Measurements from ENCODE around the gene PTEN.
"Not testable (repeated sequence)": the region's sequence is repeated elsewhere in the genome, so short reads cannot be mapped to it uniquely, and the experiment has no call there.

The PTEN gene

GRCh38 chr10:87881373-87882059 is 18.1 kb downstream of the PTEN start:
- H3K9me3 ChIP-seq (ENCODE audit: control insufficient read depth, insufficient read depth, low read depth, low read length); H3K4me3 ChIP-seq (ENCODE audit: low read depth, low read length); H3K4me1 ChIP-seq (ENCODE audit: control insufficient read depth, insufficient read depth, low read length); H3K36me3 ChIP-seq (ENCODE audit: control insufficient read depth in 2 of 2, insufficient read depth in 1 of 2, low read length in 2 of 2); H3K27ac ChIP-seq (ENCODE audit: extremely low read depth, low read depth, low read length); POLR2A ChIA-PET: not testable (repeated sequence)
- CTCF ChIA-PET = interaction anchor here (0.6 kb wide), 1 partner anchor 31 kb away, joined by 3 read pairs; no protein-coding TSS in a partner anchor
- TF ChIP-seq SCRT2 (tag by site-specific recombination; IDR thresholded peaks at IDR 0.05) = peak; percentile 69
- peak; percentile 92 for TF ChIP-seq ZNF184 (tag by site-specific recombination; IDR thresholded peaks at IDR 0.05)
- peak; percentile 88; the same call in 1 of the 2 replicates for TF ChIP-seq ZNF280D (tag by site-specific recombination; IDR thresholded peaks at IDR 0.05)
- peak; percentile 68; the same call in 1 of the 2 replicates for TF ChIP-seq ZNF580 (tag by site-specific recombination; IDR thresholded peaks at IDR 0.05)
- peak; percentile 96 for TF ChIP-seq ZNF146 (tag by site-specific recombination; IDR thresholded peaks at IDR 0.05)
- TF ChIP-seq ZNF202 (tag by site-specific recombination; IDR thresholded peaks at IDR 0.05; ENCODE audit: borderline replicate concordance) = peak; percentile 86
- peak; percentile 68 for TF ChIP-seq SCRT1 (tag by site-specific recombination; IDR thresholded peaks at IDR 0.05; ENCODE audit: borderline replicate concordance)

GRCh38 chr10:87882555-87883294 is 19.3 kb downstream of the PTEN start:
- Histone ChIP-seq H3K36me3 (ENCODE audit: control insufficient read depth in 2 of 2, insufficient read depth in 1 of 2, low read length in 2 of 2) (peaks cover 4 to 18% of the 10 kb centered on the region in 2 experiments; a peak in 2 of 3 replicates), H3K9me3 (ENCODE audit: control insufficient read depth, insufficient read depth, low read depth, low read length) (no peaks in the 10 kb centered on the region), H3K4me1 (ENCODE audit: control insufficient read depth, insufficient read depth, low read length) (peaks cover 8% of the 10 kb centered on the region; the same call in 1 of the 2 replicates), H3K27ac (ENCODE audit: extremely low read depth, low read depth, low read length) (no peak overlapping the region), H3K4me3 (ENCODE audit: low read depth, low read length) (no peak overlapping the region)
- POLR2A ChIA-PET = interaction anchor here (0.6 to 1.6 kb wide), 2 partner anchors 20 to 334 kb away, joined by 4 to 7 read pairs; partner anchors contain the start of genes KLLN and PTEN
- CTCF ChIA-PET = interaction anchor here (0.6 kb wide), 2 partner anchors 97 to 1506 kb away, joined by 3 read pairs; no protein-coding TSS in a partner anchor
- TF ChIP-seq ZNF155 (tag by site-specific recombination; IDR thresholded peaks at IDR 0.05) (no peak), GLI2 (tag by site-specific recombination; IDR thresholded peaks at IDR 0.05; ENCODE audit: borderline replicate concordance, low read depth) (no peak), ZNF354C (tag by site-specific recombination; IDR thresholded peaks at IDR 0.05; ENCODE audit: borderline replicate concordance, low read depth) (no peak), ZNF549 (tag by site-specific recombination; IDR thresholded peaks at IDR 0.05) (peak; percentile 75), ZNF449 (tag by site-specific recombination; IDR thresholded peaks at IDR 0.05) (no peak)

- H3K36me3 ChIP-seq (ENCODE audit: control insufficient read depth in 2 of 2, insufficient read depth in 1 of 2, low read length in 2 of 2) = peaks cover 4 to 24% of the 10 kb centered on the region in 2 experiments
- H3K4me1 ChIP-seq (ENCODE audit: control insufficient read depth, insufficient read depth, low read length) = peaks cover 5% of the 10 kb centered on the region; the same call in 1 of the 2 replicates
- H3K27ac ChIP-seq (ENCODE audit: extremely low read depth, low read depth, low read length) = no peak overlapping the region
- H3K9me3 ChIP-seq (ENCODE audit: control insufficient read depth, insufficient read depth, low read depth, low read length) = no peaks in the 10 kb centered on the region
- CTCF ChIA-PET = no interaction called here
- TF ChIP-seq ZBTB8A (tag by site-specific recombination; IDR thresholded peaks at IDR 0.05) (no peak), ZFP3 (tag by site-specific recombination; IDR thresholded peaks at IDR 0.05; ENCODE audit: low read depth) (no peak), ZNF529 (tag by site-specific recombination; IDR thresholded peaks at IDR 0.05; ENCODE audit: insufficient replicate concordance) (no peak), SETDB1 (IDR thresholded peaks at IDR 0.05; ENCODE audit: insufficient read length, low read length) (peak; percentile 61), ZBTB11 (tag by site-specific recombination; conservative IDR thresholded peaks at IDR 0.05; ENCODE audit: low read depth) (no peak)
- POLR2A ChIA-PET = no interaction called here
- no peak overlapping the region for H3K4me3 ChIP-seq (ENCODE audit: low read depth, low read length)
These were observed 23.2 kb downstream of the PTEN start for GRCh38 chr10:87886635-87887034.

Data from HEK293 (cell line).